ENCODE measurements around the gene VSIG10L.

GRCh38 chr19:51316688-51317087, 25.3 kb downstream of the VSIG10L start:
- TF ChIP-seq, protein P1, sequence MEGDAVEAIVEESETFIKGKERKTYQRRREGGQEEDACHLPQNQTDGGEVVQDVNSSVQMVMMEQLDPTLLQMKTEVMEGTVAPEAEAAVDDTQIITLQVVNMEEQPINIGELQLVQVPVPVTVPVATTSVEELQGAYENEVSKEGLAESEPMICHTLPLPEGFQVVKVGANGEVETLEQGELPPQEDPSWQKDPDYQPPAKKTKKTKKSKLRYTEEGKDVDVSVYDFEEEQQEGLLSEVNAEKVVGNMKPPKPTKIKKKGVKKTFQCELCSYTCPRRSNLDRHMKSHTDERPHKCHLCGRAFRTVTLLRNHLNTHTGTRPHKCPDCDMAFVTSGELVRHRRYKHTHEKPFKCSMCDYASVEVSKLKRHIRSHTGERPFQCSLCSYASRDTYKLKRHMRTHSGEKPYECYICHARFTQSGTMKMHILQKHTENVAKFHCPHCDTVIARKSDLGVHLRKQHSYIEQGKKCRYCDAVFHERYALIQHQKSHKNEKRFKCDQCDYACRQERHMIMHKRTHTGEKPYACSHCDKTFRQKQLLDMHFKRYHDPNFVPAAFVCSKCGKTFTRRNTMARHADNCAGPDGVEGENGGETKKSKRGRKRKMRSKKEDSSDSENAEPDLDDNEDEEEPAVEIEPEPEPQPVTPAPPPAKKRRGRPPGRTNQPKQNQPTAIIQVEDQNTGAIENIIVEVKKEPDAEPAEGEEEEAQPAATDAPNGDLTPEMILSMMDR (optimal IDR thresholded peaks at IDR 0.05 in 1 of 3, IDR thresholded peaks at IDR 0.05 in 1 of 3, conservative IDR thresholded peaks at IDR 0.05 in 1 of 3; ENCODE audit: extremely low read depth in 1 of 3, insufficient read depth in 2 of 3, low read length in 3 of 3): no peak
- TF ChIP-seq EZH2 (IDR thresholded peaks at IDR 0.05; ENCODE audit: low read length): no peak

Measured in keratinocyte (primary cell).